HCT116 (cell line): Measurements from ENCODE around the gene ERAP2. TPM values are rescaled to one million over a fixed set of nuclear protein-coding genes. Genes with fewer than 3 reads are reported as not detected.

ENCODE experiments used
- ATAC-seq: fragments of 200-7000 bp; cut with Tn5 transposase; 2 replicates; pipeline ENCODE4 v1.9.1; 2020; ENCODE audit warnings: mild to moderate bottlenecking, moderate library complexity
- BruUV-seq: library from RNA; stranded (reverse); fragments of 400-500 nt; replicated peaks from 2 replicates; lab custom pipeline; 2021; lab: Mats Ljungman, UMichigan
- CTCF ChIA-PET: fragments of 300-600 bp; sonication (Branson Sonifier 250); formaldehyde crosslinking; loops from one replicate; lab custom pipeline; 2021; ENCODE audit warnings: antibody characterized with exemption; lab: Charles Lee
- POLR2A ChIA-PET: fragments of 300-600, 350-600 bp; sonication (Branson Sonifier 250); formaldehyde crosslinking; loops from one replicate; lab custom pipeline; 2021; ENCODE audit warnings: antibody characterized with exemption; lab: Charles Lee
- RAD21 ChIA-PET, 2 experiments: fragments of 300-600 bp; sonication (Branson Sonifier 250); formaldehyde crosslinking; loops; one replicate each; lab custom pipeline; 2023; ENCODE audit warnings: low total read pairs in 2 of 2; ENCODE audit not compliant: uncharacterized antibody in 2 of 2, unreplicated experiment in 2 of 2, low non-redundant PET in 1 of 2; lab: Charles Lee
- DNase-seq: peaks from one replicate; pipeline ENCODE4 v3.0.0-alpha.2; 2010; ENCODE audit warnings: low read depth, low spot score
- H2AFZ ChIP-seq: fragments of 200-600 bp; shearing (Covaris generic), sonication (generic); 2 replicates; pipeline ENCODE4 v1.6.1; 2017; ENCODE audit warnings: low read depth, mixed run types, mixed read lengths, antibody characterized with exemption, low read length; ENCODE audit not compliant: poor library complexity, severe bottlenecking
- H3K27ac ChIP-seq: 2 replicates; pipeline ENCODE4 v1.5.1; 2012; ENCODE audit warnings: low read depth, low read length
- H3K27me3 ChIP-seq: fragments of 200-600 bp; sonication (generic); 2 replicates; pipeline ENCODE4 v1.6.1; 2016; ENCODE audit warnings: mixed run types, low read length, mixed read lengths; ENCODE audit not compliant: insufficient read depth
- H3K36me3 ChIP-seq, 2 experiments: fragments of 200-500 bp in 1 of 2; fragments of 200-600 bp in 1 of 2; sonication (Bioruptor generic) in 1 of 2; sonication (generic) in 1 of 2; 2 replicates each; pipeline versions ENCODE4 v1.5.1 to v1.6.1; 2014 to 2016; ENCODE audit warnings: low read length in 2 of 2, inconsistent platforms in 1 of 2, mixed read lengths in 1 of 2, mixed run types in 1 of 2; ENCODE audit not compliant: insufficient read depth in 2 of 2, control insufficient read depth in 1 of 2
- H3K4me1 ChIP-seq, 2 experiments: fragments of 200-600 bp in 1 of 2; sonication (generic) in 1 of 2; 2 replicates each; pipeline versions ENCODE4 v1.5.1 to v1.6.1; 2012 to 2017; ENCODE audit warnings: low read length in 2 of 2, inconsistent platforms in 1 of 2, mild to moderate bottlenecking in 1 of 2, mixed read lengths in 1 of 2, mixed run types in 1 of 2, moderate library complexity in 1 of 2; ENCODE audit not compliant: insufficient read depth in 2 of 2, control insufficient read depth in 1 of 2
- H3K4me2 ChIP-seq: fragments of 200-600 bp; sonication (generic); 2 replicates; pipeline ENCODE4 v1.6.1; 2017; ENCODE audit warnings: mixed run types, low read length, mixed read lengths
- H3K4me3 ChIP-seq, 2 experiments: fragments of 200-600 bp in 1 of 2; sonication (generic) in 1 of 2; replicated peaks in 1 of 2; 2 replicates each; pipeline ENCODE4 v1.5.1; 2011 to 2016; ENCODE audit warnings: low read length in 2 of 2, control low read depth in 1 of 2, low read depth in 1 of 2, mild to moderate bottlenecking in 1 of 2, mixed read lengths in 1 of 2, mixed run types in 1 of 2
- H3K79me2 ChIP-seq: fragments of 200-600 bp; sonication (generic); 2 replicates; pipeline ENCODE4 v1.6.1; 2017; ENCODE audit warnings: mild to moderate bottlenecking, mixed run types, low read length, moderate library complexity, mixed read lengths; ENCODE audit not compliant: insufficient read depth
- H3K9ac ChIP-seq: fragments of 200-600 bp; sonication (generic); 2 replicates; pipeline ENCODE4 v1.6.1; 2016; ENCODE audit warnings: low read length, mixed read lengths
- H3K9me2 ChIP-seq: fragments of 200-600 bp; sonication (generic), shearing (Covaris generic); 2 replicates; pipeline ENCODE4 v1.6.1; 2017; ENCODE audit warnings: mixed run types, mild to moderate bottlenecking, moderate library complexity; ENCODE audit not compliant: insufficient read depth
- H3K9me3 ChIP-seq, 2 experiments: fragments of 200-500 bp in 1 of 2; fragments of 200-600 bp in 1 of 2; sonication (Bioruptor generic) in 1 of 2; sonication (generic) in 1 of 2; 2 replicates each; pipeline ENCODE4 v1.6.1; 2014 to 2017; ENCODE audit warnings: low read length in 2 of 2, mixed read lengths in 2 of 2, inconsistent platforms in 1 of 2, low read depth in 1 of 2, mild to moderate bottlenecking in 1 of 2, mixed run types in 1 of 2, moderate library complexity in 1 of 2; ENCODE audit not compliant: control insufficient read depth in 1 of 2, insufficient read depth in 1 of 2
- H4K20me1 ChIP-seq: fragments of 200-600 bp; sonication (generic), shearing (Covaris generic); 2 replicates; pipeline ENCODE4 v1.6.1; 2017; ENCODE audit warnings: mixed run types, mild to moderate bottlenecking, moderate library complexity; ENCODE audit not compliant: insufficient read depth
- EGR1 ChIP-seq: IDR thresholded peaks from 2 replicates; pipeline ENCODE4 v1.6.1; 2012; ENCODE audit warnings: low read depth
- ELF1 ChIP-seq: IDR thresholded peaks from 2 replicates; pipeline ENCODE4 v1.6.1; 2012; ENCODE audit warnings: low read depth, borderline replicate concordance
- EZH2 ChIP-seq: fragments of 200-600 bp; sonication (generic); IDR thresholded peaks from 2 replicates; pipeline ENCODE4 v1.6.1; 2017; ENCODE audit warnings: antibody characterized with exemption, mixed run types
- JUND ChIP-seq: IDR thresholded peaks from 2 replicates; pipeline ENCODE4 v1.6.1; 2012
- POLR2AphosphoS5 ChIP-seq: IDR thresholded peaks from 2 replicates; pipeline ENCODE4 v1.6.1; 2011; ENCODE audit warnings: mild to moderate bottlenecking, low read depth, low read length, moderate library complexity
- RAD21 ChIP-seq: IDR thresholded peaks from 2 replicates; pipeline ENCODE4 v1.6.1; 2012; ENCODE audit warnings: low read depth, mild to moderate bottlenecking
- SP1 ChIP-seq: IDR thresholded peaks from 2 replicates; pipeline ENCODE4 v1.6.1; 2012; ENCODE audit warnings: low read depth
- TCF7L2 ChIP-seq: IDR thresholded peaks from 2 replicates; pipeline ENCODE4 v1.7.0; 2011; ENCODE audit warnings: borderline replicate concordance, inconsistent platforms; ENCODE audit not compliant: insufficient read depth, insufficient read length; ENCODE audit errors: extremely low read depth
- ZNF274 ChIP-seq: fragments of 200-500 bp; sonication (Bioruptor generic); IDR thresholded peaks from 2 replicates; pipeline ENCODE4 v1.6.1; 2014; ENCODE audit warnings: mild to moderate bottlenecking, low read depth, low read length, inconsistent platforms
- intact Hi-C: fragments of 100-400 bp; cut with micrococcal nuclease; formaldehyde crosslinking; loops from 2 replicates; pipeline ENCODE4 v1.10.0; 2022
- total RNA-seq: library from RNA; stranded (reverse); gene quantifications from one replicate; pipeline ENCODE4 v1.2.1, GENCODE V29; 2021; ENCODE audit not compliant: unreplicated experiment

ERAP2 gene
- total RNA-seq, 1 experiment from 2014 or later = 2.2 TPM

DNA sequence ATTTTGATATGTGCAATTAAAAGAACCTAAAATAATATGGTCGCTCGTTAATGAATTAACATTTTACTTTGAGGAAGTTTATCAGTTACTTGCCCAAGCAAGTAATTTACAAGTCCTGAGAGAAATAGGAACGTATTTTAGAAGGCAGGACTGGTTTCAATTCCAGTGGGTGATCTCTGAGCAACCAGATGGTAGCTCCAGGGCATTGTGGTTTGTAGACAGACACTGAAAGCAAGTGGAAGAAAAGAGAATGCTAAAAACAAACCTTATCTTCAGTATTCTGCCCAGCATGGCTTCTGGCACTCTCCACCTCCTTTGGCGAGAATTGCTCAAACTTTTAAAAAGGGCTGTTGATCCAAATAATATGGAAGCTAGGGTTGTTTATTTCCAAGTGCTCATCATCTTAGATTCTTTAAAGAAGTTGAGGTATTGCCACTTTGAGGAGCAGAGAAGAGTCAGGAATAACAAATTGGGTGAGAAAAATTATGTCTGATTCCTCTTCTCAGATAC is 31.8 kb upstream of the ERAP2 start:
- ChIA-PET CTCF (no interaction called here), RAD21 (no interaction called here)
- ATAC-seq = no peak
- DNase-seq = no peak
- no peaks in the 10 kb centered on the region for H4K20me1 ChIP-seq
- intact Hi-C loops = no loop called here
- no TSS peak for BruUV-seq
- H3K9me2 ChIP-seq = no peaks in the 10 kb centered on the region
- H2AFZ ChIP-seq = no peak overlapping the region
- no peaks in the 10 kb centered on the region for H3K27me3 ChIP-seq
- H3K4me3 ChIP-seq = no peak overlapping the region
- H3K79me2 ChIP-seq = no peaks in the 10 kb centered on the region
- H3K36me3 ChIP-seq = no peaks in the 10 kb centered on the region
- H3K4me2 ChIP-seq = no peak overlapping the region
- TF ChIP-seq POLR2AphosphoS5 = no peak
- TF ChIP-seq JUND = no peak
- no peak for TF ChIP-seq ZNF274
- TF ChIP-seq TCF7L2 = no peak
- no peak for TF ChIP-seq EGR1
- TF ChIP-seq, all 23 proteins: peak for 0
- no peak overlapping the region for H3K9ac ChIP-seq
- POLR2A ChIA-PET = interaction anchor here (0.6 kb wide), 1 partner anchor 36 kb away, joined by 3 read pairs; the partner anchor contains the start of gene ERAP1
- no peak overlapping the region for H3K27ac ChIP-seq
- H3K4me1 ChIP-seq = no peaks in the 10 kb centered on the region
- H3K9me3 ChIP-seq = 0 out of 4 replicates have a peak, but pooled peaks cover 0 to 2% of the 10 kb centered on the region in 2 experiments

GRCh38 chr5:96851312-96852062 is 24.8 kb upstream of the ERAP2 start:
- Histone ChIP-seq H3K9me3 (peaks cover 0 to 7% of the 10 kb centered on the region in 2 experiments; a peak in 1 of 4 replicates), H2AFZ (no peak overlapping the region), H3K27me3 (no peaks in the 10 kb centered on the region), H3K36me3 (no peaks in the 10 kb centered on the region), H3K9ac (no peak overlapping the region), H3K27ac (no peak overlapping the region), H3K4me3 (no peak overlapping the region), H3K4me2 (no peak overlapping the region), H3K79me2 (no peaks in the 10 kb centered on the region), H4K20me1 (no peaks in the 10 kb centered on the region), H3K9me2 (no peaks in the 10 kb centered on the region), H3K4me1 (no peaks in the 10 kb centered on the region)
- CTCF ChIA-PET = no interaction called here
- DNase-seq (no peak), ATAC-seq (no peak)
- RAD21 ChIA-PET = no interaction called here
- no TSS peak for BruUV-seq
- TF ChIP-seq ZNF274 (no peak), EZH2 (no peak), ELF1 (no peak), RAD21 (no peak), SP1 (no peak)
- intact Hi-C loops = no loop called here
- POLR2A ChIA-PET = no interaction called here
